Measurements from ENCODE around the gene TSC22D1.

DNA sequence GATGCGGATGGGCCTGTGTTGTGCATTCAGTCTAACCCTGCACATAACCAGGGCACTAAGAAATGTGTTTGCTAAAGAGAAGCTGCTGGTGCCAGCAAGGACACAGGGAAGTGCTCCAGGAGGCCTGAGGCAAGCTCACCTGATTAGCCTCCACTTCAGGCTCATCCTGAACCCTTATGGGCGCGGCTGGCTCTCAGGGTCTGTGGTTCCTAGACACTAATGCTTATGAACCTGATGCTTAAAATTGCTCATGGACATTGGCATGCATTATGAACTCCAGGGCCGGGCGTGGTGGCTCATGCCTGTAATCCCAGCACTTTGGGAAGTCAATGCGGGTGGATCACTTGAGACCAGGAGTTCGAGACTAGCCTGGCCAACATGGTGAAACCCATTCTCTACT is 168.2 kb downstream of the TSC22D1 start:
- TF ChIP-seq, protein P1, sequence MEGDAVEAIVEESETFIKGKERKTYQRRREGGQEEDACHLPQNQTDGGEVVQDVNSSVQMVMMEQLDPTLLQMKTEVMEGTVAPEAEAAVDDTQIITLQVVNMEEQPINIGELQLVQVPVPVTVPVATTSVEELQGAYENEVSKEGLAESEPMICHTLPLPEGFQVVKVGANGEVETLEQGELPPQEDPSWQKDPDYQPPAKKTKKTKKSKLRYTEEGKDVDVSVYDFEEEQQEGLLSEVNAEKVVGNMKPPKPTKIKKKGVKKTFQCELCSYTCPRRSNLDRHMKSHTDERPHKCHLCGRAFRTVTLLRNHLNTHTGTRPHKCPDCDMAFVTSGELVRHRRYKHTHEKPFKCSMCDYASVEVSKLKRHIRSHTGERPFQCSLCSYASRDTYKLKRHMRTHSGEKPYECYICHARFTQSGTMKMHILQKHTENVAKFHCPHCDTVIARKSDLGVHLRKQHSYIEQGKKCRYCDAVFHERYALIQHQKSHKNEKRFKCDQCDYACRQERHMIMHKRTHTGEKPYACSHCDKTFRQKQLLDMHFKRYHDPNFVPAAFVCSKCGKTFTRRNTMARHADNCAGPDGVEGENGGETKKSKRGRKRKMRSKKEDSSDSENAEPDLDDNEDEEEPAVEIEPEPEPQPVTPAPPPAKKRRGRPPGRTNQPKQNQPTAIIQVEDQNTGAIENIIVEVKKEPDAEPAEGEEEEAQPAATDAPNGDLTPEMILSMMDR (conservative IDR thresholded peaks at IDR 0.05; ENCODE audit: low read depth, low read length) = no peak
- TF ChIP-seq EZH2 (IDR thresholded peaks at IDR 0.05; ENCODE audit: low read length, unreplicated experiment) = no peak
- no peak for TF ChIP-seq EZH2phosphoT487 (IDR thresholded peaks at IDR 0.05; ENCODE audit: borderline replicate concordance, low read length)
